T follicular helper cell (primary cell): ENCODE measurements around the gene RACK1.
A peak's percentile ranks its signal among the peaks of the same experiment; 100 is the strongest.
"Not testable (repeated sequence)": the region's sequence is repeated elsewhere in the genome, so short reads cannot be mapped to it uniquely, and the experiment has no call there.

Experiments used
- DNase-seq: peaks from one replicate; pipeline ENCODE4 v3.0.0-alpha.2; 2020; ENCODE audit warnings: low read depth
- total RNA-seq, 2 experiments: gene quantifications; one replicate each; lab custom pipeline; 2026; lab: John Stamatoyannopoulos, UW

The RACK1 gene
- 1,462 to 2,126 reads per million in 2 experiments for total RNA-seq

DNA sequence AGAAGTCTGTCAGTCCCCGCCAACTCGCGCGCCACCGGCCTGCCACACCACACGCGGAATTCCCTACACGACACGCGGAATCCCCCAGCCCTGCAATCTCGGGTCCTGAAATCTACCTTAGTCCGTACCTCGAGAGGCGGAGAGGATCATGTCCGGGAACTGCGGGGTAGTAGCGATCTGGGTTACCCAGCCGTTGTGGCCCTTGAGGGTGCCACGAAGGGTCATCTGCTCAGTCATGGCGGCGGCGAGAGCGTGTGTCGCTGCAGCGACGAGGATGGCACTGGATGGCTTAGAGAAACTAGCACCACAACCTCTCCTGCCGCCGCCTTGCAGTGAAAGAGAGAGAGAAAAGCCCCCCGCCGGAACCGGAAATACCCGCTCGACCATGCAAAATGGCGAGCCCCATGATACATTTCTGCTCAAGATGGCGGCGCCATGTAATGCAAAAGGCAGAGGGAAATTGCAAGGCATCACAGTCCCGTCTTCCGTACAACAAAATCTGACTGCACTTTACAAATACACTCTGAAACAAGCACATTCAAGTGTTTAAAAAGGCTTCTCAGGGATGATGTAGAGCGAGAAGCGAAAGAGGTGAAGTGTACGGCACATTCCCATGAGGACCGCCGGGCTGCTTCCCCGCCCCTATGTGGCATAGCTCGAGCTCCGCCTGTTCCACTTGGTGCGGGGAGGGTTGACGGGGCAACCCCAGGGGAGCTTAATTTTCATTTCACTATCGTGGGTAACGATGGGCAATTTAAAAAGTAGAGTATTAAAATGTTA lies at the start of gene RACK1:
Gene RACK1 (minus strand): TSS at position 343 of the 780 bp plus-strand sequence. CDS start 106 bp downstream, at position 237.
- peak; percentile 86 for DNase-seq

DNA sequence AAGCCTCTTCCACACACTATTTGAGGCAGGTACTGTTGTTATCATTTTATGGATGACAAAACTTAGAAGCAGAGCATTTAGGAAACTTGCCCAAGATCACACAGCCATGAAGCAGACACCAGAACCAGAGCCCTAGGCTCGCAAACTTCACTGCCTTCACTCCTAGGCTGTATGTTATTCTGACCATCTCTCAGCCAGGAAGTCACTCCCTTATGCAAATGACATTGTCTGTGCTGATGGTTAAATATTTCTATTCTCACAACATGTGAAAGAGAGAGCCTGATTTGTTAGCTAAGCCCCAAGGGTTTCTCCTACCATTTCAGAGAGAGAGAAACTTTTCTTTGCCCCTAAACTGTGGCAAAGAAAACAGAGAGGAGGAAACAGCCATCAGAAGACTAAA lies 43.6 kb upstream of the RACK1 start:
- DNase-seq, result not testable (repeated sequence)

DNA sequence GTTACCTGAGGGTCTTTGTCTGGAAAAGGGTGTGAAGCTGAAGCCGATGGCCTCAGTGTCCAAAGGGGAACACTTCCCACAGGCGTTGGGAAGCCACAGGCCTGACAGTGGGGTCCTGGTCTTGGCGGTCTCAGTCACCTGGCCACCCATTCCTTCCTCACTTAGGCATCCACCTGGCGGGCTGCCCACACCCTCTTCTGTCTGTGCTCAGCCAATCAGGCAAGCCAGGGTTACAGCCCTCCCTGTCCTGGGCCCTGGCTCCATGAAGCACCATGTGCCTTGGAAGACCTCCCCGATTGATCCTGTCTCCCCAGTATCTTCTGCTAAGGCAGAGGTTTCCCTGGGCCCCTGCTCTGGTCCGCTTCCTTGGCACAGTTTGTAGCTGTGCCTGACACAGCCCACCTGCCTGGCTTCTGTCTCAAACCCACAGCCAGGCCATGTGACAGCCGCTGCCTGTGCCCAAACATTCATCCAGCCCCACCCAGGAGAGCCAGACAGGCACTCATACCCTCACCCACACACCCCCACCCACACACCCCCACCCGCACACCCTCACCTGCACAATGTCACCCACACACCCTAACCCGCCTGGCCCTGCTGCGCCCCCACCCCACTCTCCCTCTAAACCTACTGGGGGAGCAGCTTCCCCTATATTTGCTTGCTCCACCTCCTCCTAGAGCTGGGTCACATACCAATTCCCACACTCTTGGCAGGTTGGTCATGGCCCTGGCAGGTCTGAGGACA lies 42.4 kb upstream of the RACK1 start:
- DNase-seq, result not testable (repeated sequence)

DNA sequence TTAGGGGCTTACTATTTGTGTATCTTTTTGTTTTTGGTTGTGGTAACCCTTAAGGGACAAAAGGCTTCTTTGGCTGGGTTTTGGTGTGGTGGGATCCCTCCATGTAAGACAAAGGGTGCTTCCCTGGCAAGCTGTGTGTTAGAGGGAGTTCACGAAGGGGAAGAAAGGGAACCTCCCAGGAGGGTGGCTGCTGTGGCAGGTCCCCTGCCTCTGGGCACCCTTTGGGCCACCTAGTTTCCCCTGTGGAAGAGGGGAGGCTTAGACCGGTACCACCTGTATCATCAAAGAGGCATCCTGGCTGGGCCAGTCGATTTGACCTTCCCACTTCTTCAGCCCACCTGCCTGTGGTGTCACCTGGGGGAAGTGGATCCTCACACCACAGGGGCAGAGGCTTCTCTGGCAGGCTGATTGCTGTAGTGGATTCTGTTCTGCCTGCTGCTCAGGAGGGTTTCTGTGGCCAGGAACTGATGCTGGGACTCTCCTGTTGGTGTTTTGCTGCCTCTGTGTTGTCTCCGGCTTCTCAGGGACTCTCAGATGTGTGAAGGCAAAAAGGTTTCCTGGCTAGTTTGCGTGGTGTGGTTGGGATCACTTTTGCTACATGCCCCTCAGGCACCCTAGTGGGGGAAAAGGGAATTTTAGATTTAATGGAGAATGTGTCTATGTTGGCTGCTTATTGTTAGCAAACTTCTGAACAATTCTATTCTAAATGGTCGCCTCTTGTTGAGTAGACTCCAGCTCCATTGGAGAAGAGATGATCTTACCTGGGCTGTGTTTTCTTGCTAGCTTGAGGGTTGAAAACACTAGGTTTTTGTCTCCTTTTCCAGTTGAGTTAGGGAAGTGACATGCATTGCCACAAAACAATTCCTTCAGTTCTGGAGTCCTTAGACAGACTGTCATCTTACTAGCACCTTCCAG lies 40.4 kb upstream of the RACK1 start:
- not testable (repeated sequence) for DNase-seq

DNA sequence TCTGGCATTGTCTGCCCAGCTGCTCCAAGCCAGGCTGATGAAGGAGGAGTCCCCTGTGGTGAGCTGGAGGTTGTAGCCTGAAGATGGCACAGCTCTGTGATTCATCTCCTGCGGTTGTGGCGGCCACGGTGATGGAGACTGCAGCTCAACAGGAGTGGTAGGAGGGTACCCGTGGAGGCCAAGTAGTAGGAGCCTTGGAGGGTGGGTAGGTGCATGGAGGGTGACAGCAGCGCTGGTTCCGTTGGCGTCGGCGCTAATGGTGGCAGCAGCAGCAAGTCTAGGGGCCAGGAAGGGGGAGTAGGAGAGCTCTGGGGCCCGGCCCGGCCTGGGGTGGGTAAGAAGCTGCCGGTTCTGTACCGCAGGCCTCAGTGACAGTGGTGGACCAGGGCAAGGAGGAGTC lies 39.6 kb upstream of the RACK1 start:
- no peak for DNase-seq

DNA sequence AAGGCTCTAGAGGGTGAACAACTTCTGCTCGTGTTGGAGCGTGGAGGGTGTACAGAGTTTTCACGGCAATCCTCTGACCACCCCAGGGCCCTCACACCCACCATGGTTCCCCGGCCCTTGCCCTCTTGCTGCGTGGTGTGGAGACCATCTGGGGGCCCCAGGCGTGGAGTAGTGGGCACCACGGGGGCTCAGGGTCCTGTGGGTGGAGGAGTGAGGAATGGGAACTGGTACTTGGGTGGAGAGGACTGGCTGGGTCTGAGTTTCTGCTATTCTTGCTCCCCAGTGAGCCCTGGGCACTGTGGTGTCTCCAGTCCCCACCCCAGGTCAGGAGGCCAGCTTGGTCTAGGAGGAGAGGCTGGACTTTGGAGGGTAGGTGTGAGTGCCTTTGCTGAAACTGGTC lies 39.2 kb upstream of the RACK1 start:
- no peak for DNase-seq

DNA sequence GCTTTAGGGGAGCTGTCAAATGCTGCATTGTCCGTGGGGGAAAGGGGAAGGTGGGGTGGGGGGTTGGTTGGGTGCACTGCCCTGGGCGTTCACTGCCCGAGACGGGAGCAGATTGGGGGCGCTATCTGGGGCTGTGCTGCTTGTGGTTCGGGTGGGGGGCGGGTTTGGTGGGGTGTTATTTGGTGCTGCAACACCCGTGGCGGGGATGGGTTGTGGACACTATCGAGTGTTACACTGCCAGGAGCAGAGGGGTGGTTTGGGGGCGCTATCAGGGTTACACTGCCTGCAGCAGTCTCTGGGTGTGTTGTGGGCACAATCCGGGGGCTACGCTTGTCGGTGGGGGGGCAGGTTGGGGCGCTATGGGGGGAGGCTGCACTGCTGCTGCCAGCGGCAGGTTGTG lies 38.7 kb upstream of the RACK1 start:
- not testable (repeated sequence) for DNase-seq

DNA sequence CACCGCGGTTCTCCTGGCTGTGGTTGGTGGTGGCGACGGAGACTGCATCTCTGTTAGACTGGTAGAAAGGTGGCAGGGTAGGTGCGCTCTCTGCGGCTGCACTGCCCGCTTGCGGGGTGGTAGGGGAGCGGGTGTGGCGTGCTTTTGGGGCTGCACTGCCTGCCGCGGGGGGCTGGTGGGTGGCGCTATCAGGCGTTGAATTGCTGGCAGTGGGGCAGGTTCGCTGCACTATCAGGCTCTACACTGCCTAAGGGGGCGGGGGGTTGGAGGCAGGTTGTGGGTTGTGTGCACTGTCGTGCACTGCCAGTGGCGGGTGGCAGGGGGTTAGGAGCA lies 38.2 kb upstream of the RACK1 start:
- DNase-seq, result no peak

DNA sequence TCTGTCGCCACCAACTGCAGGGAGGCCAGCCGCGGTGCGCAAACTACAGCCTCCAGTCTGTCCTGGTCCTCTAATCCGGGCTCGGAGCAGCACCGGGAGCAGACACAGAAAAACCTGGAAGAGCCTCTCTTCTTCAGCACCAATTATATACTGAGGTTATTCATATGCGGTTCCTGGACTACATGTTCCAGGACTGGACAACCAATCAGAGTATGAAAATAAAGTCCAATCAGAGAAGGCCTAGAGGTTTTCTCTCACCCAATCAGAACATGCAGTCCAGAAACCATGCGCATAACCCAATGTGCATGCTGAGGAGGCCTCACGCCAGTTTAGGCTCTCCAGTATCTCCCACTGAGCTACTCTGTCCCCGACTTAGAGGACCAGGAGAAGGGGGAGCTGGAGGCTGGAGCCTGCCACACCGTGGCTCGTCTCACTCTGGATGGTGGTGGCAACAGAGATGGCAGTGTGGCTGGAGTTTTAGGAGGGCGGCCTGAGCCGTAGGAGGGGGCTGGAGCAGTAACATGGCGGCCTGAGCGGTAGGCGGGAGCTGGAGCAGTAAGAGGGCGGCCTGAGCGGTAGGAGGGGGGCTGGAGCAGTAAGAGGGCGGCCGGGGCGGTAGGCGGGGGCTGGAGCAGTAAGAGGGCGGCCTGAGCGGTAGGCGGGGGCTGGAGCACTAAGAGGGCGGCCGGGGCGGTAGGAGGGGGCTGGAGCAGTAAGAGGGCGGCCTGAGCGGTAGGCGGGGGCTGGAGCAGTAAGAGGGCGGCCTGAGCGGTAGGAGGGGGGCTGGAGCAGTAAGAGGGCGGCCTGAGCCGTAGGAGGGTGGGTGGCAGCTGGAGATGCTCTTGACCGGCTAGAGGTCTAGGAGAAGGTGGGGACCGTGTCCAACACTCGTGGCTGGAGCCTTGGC lies 37.6 kb upstream of the RACK1 start:
- no peak for DNase-seq

DNA sequence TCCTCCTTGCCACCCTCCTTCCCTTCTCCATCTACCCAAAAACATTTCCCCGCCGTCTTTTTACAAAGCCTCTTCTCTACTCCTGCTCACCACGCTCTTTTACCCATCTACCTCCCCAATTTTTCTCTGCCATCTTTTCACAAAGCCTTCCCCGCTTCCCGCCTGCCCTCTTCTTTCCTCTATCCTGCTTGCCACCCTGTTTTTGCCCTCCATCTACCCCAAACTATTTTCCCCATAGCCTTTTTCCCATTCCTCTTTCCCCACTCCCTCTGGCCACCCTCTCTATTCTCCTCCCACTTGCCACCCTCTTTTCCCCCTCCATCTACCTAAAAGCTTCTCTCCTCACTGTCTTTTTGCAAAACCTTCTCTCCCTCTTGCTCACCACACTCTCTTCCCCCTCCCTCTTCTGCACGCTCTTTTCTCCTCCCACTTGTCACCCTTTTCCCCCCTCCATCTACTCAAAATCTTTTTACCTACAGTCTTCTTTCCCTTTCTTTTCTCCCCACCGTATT lies 36.6 kb upstream of the RACK1 start:
- DNase-seq, result no peak

DNA sequence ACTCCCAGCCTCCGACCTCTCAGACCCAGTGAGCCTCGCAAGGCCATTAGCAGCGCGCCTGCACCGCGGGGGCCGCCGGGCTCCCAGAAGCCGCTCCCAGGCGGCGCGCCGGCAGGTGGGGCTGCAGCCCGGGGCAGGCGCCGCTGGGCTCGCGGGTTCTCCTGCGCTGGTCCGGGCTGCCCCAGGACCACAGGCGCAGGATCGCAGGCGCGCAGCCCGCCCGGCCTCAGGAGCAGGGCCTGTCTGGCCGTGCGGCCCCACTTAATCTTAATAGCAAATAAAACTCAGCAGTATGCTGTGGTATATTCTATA lies 29.7 kb upstream of the RACK1 start:
- not testable (repeated sequence) for DNase-seq

DNA sequence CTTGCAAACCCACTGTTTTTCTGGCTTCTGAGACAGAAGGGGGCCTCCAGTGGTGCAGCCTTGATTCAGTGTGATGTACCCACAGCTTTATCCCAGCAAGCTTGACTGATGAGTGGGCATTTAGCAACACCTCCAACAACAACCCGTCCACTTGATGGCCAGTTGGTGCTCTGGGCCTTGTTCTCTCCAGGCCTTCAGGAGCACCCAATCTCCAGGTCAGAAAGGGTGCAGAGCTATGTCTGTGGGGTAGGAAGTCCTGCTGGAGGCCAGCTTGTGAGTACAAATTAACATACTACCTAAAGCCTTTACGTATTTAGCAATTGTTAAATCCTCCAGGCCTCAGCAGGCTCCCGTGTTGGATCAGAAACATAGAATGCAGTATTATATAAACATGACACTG lies 27.4 kb upstream of the RACK1 start:
- DNase-seq, result no peak

DNA sequence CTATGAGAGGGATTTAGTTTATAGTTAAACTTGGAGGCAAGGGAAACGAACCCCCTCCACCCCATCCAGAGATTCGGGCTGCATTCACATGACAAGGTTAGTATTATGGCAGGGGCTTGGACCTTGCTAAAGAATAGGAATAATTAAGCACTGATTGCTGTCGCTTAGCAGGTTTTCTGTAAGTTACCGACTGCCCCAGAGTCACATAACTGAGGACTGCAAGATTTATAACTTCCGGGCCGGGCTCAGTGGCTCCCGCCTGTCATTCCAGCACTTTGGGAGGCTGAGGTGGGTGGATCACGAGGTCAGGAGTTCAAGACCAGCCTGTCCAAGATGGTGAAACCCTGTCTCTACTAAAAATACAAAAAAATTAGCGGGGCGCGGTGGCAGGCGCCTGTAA lies 24.2 kb upstream of the RACK1 start:
- not testable (repeated sequence) for DNase-seq

DNA sequence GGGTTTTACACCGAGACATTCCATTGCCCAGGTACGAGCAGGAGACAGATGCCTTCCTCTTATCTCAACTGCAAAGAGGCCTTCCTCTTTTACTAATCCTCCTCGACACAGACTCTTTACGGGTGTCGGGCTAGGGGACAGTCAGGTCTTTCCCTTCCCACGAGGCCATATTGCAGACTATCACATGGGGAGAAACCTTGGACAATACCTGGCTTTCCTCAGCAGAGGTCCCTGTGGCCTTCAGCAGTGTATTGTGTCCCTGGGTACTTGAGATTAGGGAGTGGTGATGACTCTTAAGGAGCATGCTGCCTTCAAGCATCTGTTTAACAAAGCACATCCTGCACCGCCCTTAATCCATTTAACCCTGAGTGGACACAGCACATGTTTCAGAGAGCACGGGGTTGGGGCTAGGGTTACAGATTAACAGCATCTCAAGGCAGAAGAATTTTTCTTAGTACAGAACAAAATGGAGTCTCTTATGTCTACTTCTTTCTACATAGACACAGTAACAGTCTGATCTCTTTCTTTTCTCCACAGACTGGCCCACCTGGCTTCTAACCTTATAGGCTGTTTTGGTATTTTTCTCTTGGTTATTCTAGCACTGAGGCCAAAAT lies 23.7 kb upstream of the RACK1 start:
- DNase-seq, result not testable (repeated sequence)

DNA sequence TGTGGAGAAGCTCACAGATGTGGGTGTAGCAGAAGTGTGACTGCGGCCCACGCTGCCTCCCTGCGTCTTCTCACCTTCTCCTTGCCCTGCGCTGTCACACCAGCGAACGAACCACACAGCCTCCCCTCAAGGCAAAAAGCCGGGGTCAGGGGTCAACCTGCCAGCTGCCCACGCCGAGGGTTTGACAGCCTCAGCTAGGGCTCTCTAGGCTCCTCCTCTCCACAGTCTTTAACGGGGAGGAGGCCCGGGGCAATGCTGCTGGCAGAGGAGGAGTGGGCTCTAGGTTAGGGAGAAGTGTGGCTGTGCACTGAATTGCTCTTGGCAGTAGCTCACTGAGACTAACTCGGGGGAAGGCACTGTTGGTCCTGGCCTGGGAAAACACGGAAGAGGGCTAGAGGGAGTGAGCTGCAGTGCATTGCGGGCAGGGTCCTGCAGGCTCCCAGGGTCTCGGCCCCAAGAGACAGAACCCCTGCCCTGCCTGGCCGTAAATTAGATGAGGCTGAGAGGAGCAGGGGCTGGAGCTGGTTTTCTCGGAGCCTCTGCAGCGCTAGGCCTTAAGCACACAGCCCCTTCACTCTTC lies 21.5 kb upstream of the RACK1 start:
- no peak for DNase-seq

DNA sequence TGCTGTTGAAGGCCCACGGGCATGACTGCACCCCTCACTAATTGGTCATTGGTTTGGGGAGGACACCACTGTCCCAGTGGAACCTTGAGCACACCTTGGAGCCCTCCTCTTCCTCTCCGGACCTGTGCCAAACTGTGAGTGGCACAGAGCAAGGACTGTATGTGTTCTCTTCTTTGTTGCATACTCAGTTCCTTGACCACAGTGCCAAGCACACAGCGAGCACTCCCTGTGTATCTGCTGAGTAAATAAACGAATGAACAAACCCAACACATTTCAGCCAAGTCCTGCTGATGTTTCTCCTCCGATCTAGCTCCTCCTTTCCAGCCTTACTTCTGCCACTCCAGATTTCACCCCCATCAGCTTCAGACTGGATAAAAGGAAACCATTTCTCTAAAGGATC lies 19.9 kb upstream of the RACK1 start:
- DNase-seq, result no peak

DNA sequence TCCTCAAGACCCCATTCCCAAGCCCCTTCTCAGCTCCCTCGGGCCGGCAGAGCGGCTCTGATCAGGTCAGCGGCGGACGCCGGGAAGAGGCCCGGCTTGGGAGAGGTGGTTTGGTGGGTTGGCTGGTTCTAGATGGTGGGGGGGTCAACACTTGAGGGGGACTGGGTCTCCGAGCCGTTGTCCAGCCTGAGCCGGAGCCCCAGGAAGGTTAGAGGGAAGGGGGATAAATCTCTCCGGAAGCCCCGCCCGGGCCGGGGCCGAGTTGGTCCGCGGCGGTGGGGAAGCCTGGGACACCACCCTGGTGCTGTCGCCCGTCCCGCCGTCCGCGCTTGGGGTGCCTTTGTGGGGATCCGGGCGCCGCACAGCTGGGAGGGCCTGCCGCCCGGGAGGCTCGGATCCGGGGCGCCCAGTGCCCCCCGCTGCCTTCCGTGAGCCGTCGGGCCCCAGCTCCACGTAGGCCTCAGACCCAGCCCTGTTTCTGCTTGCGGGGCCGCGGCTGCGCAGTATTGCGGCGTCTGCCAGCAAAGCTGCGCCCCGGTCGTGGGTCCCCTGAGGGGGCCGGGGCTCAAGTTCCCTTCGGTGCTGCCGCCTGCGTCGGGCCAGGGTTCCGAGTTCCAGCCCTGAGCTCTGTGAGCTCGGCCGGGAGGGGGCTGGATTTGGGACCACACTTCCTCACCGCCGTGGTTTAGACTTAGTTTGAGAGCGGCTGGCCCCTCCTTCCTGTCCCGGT lies 17.8 kb upstream of the RACK1 start:
- DNase-seq, result no peak

DNA sequence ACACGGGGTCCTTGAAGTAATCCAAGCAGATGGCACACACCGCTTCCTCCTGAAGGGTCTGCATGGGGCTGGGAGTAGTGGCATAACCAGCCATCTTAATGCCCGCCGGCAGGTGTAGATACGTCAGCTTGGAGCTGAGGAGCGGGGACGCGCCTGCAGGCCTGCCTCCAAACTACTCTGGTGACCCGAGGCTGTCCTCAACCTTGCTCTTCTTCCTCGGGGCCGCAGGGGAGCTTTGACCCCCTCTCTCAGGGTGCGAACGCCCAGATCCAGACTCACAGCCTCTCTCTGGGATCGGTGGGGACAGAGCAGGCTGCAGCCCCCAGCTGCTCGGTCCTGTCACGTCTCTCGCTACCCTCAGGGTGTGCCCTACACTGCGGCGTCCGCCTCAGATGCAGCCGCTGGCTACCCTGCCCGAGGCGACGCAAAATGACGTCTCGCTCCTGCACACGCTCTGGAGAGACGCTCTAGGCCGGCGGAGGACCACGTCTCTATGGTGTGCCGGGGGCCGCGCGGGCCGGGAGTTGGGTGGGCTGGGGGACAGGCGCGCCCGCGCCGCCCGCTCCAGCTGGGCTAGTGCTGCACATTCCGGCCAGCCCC lies 17.1 kb upstream of the RACK1 start, which contains the start of gene TRIM52:
Gene TRIM52 (minus strand): TSS at position 424 of the 600 bp plus-strand sequence. CDS start 330 bp downstream, at position 94.
- peak; percentile 85 for DNase-seq
